ENCODE results near the gene ERBB4. TPM values are rescaled to one million over a fixed set of nuclear protein-coding genes. Genes with fewer than 3 reads are reported as not detected.

Gene ERBB4
- total RNA-seq, 1 experiment from 2014 or later = 40.6 TPM

DNA sequence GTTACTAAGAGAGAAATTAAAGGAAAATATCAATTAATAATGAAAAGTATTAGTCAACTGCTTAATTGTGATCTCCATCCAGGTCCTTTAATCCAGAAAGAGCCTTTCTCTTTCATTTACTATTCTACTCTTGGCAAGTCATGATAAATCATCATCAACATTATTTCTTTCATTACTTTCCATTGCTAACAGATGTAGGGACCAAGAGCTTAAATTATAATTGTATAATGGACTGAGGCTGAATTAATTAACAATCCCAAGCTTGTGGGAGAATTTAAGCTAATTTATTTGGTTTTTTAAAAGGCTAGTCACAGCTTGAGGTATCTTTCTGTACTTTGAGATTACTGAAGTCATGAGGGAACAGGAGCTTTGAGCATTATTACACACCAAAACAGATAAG lies 223.9 kb downstream of the ERBB4 start:
- peak; percentile 36 for DNase-seq (ENCODE audit: low spot score)
- Histone ChIP-seq H3K4me1 (ENCODE audit: insufficient read depth, low read length, poor library complexity, severe bottlenecking) (peaks cover 18% of the 10 kb centered on the region), H3K4me3 (ENCODE audit: low read depth, low read length, poor library complexity, severe bottlenecking) (no peak overlapping the region), H3K9me3 (ENCODE audit: low read depth, low read length, poor library complexity, severe bottlenecking) (no peaks in the 10 kb centered on the region), H3K36me3 (ENCODE audit: insufficient read depth, low read length, poor library complexity, severe bottlenecking) (no peaks in the 10 kb centered on the region), H3K27me3 (replicated peaks; ENCODE audit: insufficient read depth, low read depth, low read length, poor library complexity) (no peaks in the 10 kb centered on the region), H3K27ac (ENCODE audit: low read depth, low read length, poor library complexity, severe bottlenecking) (no peak overlapping the region)
- intact Hi-C loops (cut with micrococcal nuclease; ENCODE audit: unreplicated experiment) = no loop called here
- TF ChIP-seq, protein P1, sequence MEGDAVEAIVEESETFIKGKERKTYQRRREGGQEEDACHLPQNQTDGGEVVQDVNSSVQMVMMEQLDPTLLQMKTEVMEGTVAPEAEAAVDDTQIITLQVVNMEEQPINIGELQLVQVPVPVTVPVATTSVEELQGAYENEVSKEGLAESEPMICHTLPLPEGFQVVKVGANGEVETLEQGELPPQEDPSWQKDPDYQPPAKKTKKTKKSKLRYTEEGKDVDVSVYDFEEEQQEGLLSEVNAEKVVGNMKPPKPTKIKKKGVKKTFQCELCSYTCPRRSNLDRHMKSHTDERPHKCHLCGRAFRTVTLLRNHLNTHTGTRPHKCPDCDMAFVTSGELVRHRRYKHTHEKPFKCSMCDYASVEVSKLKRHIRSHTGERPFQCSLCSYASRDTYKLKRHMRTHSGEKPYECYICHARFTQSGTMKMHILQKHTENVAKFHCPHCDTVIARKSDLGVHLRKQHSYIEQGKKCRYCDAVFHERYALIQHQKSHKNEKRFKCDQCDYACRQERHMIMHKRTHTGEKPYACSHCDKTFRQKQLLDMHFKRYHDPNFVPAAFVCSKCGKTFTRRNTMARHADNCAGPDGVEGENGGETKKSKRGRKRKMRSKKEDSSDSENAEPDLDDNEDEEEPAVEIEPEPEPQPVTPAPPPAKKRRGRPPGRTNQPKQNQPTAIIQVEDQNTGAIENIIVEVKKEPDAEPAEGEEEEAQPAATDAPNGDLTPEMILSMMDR (conservative IDR thresholded peaks at IDR 0.05; ENCODE audit: low read depth, low read length) = no peak
- TF ChIP-seq EZH2 (IDR thresholded peaks at IDR 0.05; ENCODE audit: borderline replicate concordance, low read depth, low read length, poor library complexity, severe bottlenecking) = no peak
- no TSS peak for BruUV-seq (replicated peaks)
- ChIA-PET CTCF (no interaction called here), POLR2A (ENCODE audit: low non-redundant PET) (no interaction called here)

DNA sequence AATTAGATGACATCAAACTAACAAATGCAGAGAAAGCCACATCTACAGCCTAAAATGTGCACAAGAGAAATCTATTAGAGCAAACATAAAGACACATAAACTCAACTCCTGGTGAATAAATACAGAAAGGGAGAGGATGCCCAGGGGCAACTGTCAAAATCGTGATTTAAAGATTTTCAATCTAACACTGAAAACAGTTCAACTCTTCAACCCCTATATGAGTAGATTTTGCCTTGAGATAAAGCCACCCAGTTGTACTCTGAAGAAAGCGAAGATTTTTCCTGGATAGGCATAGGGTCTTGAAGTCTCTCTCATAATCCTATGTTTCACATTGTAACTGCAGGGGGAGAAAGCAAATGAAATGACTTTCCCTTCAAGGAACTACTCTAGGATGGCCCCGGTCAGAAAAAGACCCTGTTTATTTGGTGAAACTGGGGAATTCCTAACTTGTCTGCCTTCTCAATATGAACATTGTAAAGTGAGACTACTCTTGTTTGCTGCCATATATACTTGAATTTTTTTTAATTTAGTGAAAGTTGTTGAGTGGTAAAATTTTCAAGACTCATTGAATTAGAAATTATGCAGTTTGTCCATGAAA lies 226.7 kb downstream of the ERBB4 start:
- Histone ChIP-seq H3K4me1 (ENCODE audit: insufficient read depth, low read length, poor library complexity, severe bottlenecking) (peaks cover 46% of the 10 kb centered on the region), H3K9me3 (ENCODE audit: low read depth, low read length, poor library complexity, severe bottlenecking) (no peaks in the 10 kb centered on the region), H3K27ac (ENCODE audit: low read depth, low read length, poor library complexity, severe bottlenecking) (no peak overlapping the region), H3K4me3 (ENCODE audit: low read depth, low read length, poor library complexity, severe bottlenecking) (no peak overlapping the region), H3K36me3 (ENCODE audit: insufficient read depth, low read length, poor library complexity, severe bottlenecking) (no peaks in the 10 kb centered on the region), H3K27me3 (replicated peaks; ENCODE audit: insufficient read depth, low read depth, low read length, poor library complexity) (no peaks in the 10 kb centered on the region)
- POLR2A ChIA-PET (ENCODE audit: low non-redundant PET) = no interaction called here
- DNase-seq (ENCODE audit: low spot score) = no peak
- TF ChIP-seq EZH2 (IDR thresholded peaks at IDR 0.05; ENCODE audit: borderline replicate concordance, low read depth, low read length, poor library complexity, severe bottlenecking) = no peak
- TF ChIP-seq, protein P1 (conservative IDR thresholded peaks at IDR 0.05; ENCODE audit: low read depth, low read length) = no peak
- intact Hi-C loops (cut with micrococcal nuclease; ENCODE audit: unreplicated experiment) = no loop called here
- BruUV-seq (replicated peaks) = no TSS peak
- CTCF ChIA-PET = no interaction called here

DNA sequence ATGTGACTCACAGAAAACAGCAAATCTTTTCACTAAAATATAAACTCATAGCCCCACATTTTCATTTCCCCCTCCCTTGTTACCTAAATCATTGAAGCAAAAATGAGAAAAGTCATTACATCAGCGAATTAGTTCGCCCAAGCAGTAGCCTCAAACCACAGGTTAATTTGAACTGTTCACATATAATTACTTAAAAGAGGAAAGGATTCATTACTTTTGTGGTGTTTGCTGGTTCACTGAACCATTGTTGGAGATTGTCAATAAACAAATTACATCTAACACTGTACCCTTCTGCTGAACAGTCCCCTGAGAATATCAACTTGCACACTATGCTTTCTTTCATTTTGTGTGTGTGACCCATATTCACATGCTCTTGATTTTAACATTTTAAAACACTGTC lies 238.7 kb downstream of the ERBB4 start:
- intact Hi-C loops (cut with micrococcal nuclease; ENCODE audit: unreplicated experiment) = no loop called here
- H3K27me3 ChIP-seq (replicated peaks; ENCODE audit: insufficient read depth, low read depth, low read length, poor library complexity) = no peaks in the 10 kb centered on the region
- no peak for DNase-seq (ENCODE audit: low spot score)
- no peak overlapping the region for H3K4me3 ChIP-seq (ENCODE audit: low read depth, low read length, poor library complexity, severe bottlenecking)
- peaks cover 12% of the 10 kb centered on the region for H3K4me1 ChIP-seq (ENCODE audit: insufficient read depth, low read length, poor library complexity, severe bottlenecking)
- H3K9me3 ChIP-seq (ENCODE audit: low read depth, low read length, poor library complexity, severe bottlenecking) = no peaks in the 10 kb centered on the region
- no TSS peak for BruUV-seq (replicated peaks)
- no peaks in the 10 kb centered on the region for H3K36me3 ChIP-seq (ENCODE audit: insufficient read depth, low read length, poor library complexity, severe bottlenecking)
- no peak overlapping the region for H3K27ac ChIP-seq (ENCODE audit: low read depth, low read length, poor library complexity, severe bottlenecking)
- CTCF ChIA-PET = no interaction called here
- POLR2A ChIA-PET (ENCODE audit: low non-redundant PET) = no interaction called here
- TF ChIP-seq EZH2 (IDR thresholded peaks at IDR 0.05; ENCODE audit: borderline replicate concordance, low read depth, low read length, poor library complexity, severe bottlenecking) = no peak
- TF ChIP-seq, protein P1 (conservative IDR thresholded peaks at IDR 0.05; ENCODE audit: low read depth, low read length) = no peak
